Measurements from ENCODE around the gene MMP14.

Gene MMP14

GRCh38 chr14:22884738-22885523 is 48.5 kb downstream of the MMP14 start:
- no peak for DNase-seq (ENCODE audit: low read depth)

GRCh38 chr14:22885975-22886374 is 49.6 kb downstream of the MMP14 start:
- no peak for DNase-seq (ENCODE audit: low read depth)

- peak; percentile 64 for DNase-seq (ENCODE audit: low read depth)
Measured at GRCh38 chr14:22886500-22887259, 50.3 kb downstream of the MMP14 start.

- no peak for DNase-seq (ENCODE audit: low read depth)
Measured at GRCh38 chr14:22887260-22887989, 51.0 kb downstream of the MMP14 start.

GRCh38 chr14:22887990-22888378 is 51.6 kb downstream of the MMP14 start:
- no peak for DNase-seq (ENCODE audit: low read depth)

GRCh38 chr14:22888662-22889061 is 52.3 kb downstream of the MMP14 start:
- no peak for DNase-seq (ENCODE audit: low read depth)

- no peak for DNase-seq (ENCODE audit: low read depth)
Measured at GRCh38 chr14:22890416-22890815, 54.0 kb downstream of the MMP14 start.

- no peak for DNase-seq (ENCODE audit: low read depth)
Measured at GRCh38 chr14:22892488-22892887, 56.1 kb downstream of the MMP14 start.

- DNase-seq (ENCODE audit: low read depth), result no peak
Measured at GRCh38 chr14:22893706-22894105, 57.3 kb downstream of the MMP14 start.

GRCh38 chr14:22895402-22895801 is 59.0 kb downstream of the MMP14 start:
- DNase-seq (ENCODE audit: low read depth), result no peak

- no peak for DNase-seq (ENCODE audit: low read depth)
Measured at GRCh38 chr14:22896356-22896755, 60.0 kb downstream of the MMP14 start.

- DNase-seq (ENCODE audit: low read depth), result no peak
Measured at GRCh38 chr14:22896760-22897159, 60.4 kb downstream of the MMP14 start.

GRCh38 chr14:22897357-22897756 is 61.0 kb downstream of the MMP14 start:
- DNase-seq (ENCODE audit: low read depth), result no peak

All from activated T-cell treated with anti-CD3 and anti-CD28 coated beads for 48 hours (primary cell).